Amygdala (tissue), 56 donors: ENCODE data around the gene RTL10.
A peak's percentile ranks its signal among the peaks of the same experiment; 100 is the strongest.

ENCODE experiments used
- DNase-seq, 56 donors: peaks; one replicate each; lab custom pipeline; 2025; lab: John Stamatoyannopoulos, UW

RTL10 gene

DNA sequence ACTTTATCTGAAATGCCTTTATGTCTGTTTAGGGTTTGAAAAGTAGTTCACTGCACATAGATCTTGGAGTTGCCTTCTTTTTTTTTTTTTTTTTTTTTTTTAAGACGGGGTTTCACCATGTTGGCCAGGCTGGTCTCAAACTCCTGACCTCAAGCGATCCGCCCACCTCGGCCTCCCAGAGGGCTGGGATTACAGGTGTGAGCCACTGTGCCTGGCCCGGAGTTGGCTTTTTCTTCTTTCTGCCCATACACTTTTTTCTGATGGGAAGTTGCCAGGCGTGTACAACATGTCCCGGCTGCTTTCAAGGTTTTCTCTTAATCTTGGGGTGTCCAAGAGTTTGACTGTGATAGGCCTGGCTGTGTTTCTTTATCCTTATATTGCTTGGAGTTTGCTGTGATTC is 12.9 kb upstream of the RTL10 start:
- no peak for DNase-seq

DNA sequence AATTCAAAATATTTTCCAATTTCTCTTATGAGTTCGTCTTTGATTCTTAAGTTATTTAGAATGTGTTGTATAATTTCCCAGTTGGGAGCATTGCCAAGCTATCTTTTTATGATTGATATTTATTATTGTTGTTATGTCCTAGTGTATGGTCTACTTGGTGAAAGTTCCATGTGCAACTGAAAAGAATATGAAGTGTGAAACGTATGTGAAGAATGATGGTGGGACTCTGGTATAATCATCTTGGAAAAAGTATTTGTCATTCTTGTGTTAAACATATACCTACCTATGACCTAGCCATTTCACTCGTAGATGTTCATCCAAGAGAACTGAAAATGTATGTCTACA is 12.0 kb upstream of the RTL10 start:
- DNase-seq: no peak

DNA sequence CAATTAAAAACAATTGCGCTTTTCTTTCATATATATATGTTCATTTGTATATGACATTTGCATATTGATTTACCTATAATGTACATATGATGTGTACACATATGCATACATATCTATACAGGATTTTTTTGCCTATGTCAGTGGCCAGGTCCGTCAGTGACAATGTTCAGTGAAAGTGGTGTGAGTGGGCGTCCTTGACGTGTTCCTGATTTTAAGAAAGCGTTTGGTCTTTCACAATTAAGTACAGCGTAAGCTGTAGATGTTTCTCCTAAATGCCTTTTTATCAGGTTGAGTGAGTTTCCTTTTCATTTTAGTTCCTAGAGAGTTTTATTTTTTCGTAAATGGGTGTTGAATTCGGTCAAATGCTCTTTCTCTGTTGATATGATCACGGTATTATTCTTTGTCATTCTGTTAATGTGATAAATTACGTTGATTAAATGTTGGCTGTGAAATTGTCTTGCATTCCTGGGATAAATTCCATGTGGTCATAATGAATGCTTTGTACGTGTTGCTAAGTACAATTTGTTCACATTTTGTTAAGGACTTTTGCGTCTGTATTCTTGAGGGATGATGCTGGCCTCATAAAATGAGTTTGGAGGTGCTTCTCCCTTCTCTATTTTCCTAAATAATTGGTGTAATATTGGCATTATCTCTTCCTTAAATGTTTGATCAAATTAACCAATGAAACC is 10.6 kb upstream of the RTL10 start:
- no peak for DNase-seq

DNA sequence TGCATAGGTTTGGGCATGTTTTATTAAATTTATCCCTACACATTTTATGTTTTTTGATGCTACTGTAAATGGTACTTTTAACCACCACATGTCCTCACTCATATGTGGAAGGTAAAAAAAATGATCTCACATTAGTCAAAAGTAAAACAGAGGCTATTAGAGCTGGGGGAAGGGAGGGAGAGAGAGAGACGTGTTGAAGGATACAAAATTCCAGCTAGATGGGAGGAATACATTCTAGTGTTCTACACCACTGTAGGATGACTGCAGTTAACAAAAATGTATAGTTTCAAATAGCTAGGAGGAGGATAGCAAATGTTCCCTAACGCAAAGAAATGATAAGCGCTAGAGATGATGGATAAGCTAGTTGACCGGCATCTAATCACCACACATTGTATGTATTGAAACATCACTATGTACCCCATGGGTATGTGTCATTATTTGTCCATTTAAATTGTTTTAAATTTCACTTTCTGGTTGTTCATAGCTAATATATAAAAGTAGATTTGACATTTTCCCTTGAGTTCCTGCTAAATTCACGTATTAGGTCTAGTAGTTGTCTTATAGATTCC is 9.9 kb upstream of the RTL10 start:
- no peak for DNase-seq

DNA sequence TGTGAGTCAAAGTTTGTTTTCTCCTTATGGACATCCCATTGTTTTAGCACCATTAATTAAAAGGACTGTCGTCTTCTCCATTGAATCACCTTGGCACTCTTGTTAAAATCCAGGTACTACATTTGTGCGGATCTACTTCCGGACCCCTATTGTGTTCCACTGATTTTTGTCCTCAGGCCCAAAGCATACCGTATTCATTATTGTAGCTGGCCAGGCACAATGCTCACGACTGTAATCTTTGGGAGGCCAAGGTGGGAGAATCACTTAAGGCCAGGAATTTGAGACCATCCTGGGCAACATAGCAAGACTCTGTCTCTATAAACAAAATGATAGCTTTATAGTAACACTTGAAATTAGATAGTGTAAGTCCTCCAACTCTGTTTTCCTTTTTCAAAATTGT is 8.9 kb upstream of the RTL10 start:
- DNase-seq: no peak

DNA sequence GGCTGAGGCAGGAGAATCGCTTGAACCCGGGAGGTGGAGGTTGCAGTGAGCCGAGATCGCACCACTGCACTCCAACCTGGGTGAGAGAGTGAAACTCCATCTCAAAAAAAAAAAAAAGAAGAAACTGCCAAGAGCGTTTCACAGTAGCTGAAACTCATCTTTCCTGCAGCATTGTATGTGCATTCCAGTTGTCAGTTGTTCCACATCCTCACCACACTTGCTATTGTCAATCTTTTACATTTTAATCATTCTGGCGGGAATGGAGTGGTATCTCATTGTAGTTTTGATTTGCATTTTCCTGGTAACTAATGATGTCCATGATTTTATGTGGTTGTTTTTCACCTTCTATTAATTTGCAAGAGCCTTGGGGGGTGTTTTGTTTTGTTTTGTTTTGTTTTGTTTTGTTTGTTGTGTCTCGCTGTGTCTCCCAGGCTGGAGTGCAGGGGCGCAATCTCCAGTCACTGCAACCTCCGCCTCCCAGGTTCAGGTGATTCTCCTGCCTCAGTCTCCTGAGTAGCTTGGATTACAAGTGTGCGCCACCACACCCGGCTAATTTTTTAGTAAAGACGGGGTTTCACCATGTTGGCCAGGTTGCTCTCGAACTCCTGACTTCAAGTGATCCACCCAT is 8.1 kb upstream of the RTL10 start:
- no peak for DNase-seq

DNA sequence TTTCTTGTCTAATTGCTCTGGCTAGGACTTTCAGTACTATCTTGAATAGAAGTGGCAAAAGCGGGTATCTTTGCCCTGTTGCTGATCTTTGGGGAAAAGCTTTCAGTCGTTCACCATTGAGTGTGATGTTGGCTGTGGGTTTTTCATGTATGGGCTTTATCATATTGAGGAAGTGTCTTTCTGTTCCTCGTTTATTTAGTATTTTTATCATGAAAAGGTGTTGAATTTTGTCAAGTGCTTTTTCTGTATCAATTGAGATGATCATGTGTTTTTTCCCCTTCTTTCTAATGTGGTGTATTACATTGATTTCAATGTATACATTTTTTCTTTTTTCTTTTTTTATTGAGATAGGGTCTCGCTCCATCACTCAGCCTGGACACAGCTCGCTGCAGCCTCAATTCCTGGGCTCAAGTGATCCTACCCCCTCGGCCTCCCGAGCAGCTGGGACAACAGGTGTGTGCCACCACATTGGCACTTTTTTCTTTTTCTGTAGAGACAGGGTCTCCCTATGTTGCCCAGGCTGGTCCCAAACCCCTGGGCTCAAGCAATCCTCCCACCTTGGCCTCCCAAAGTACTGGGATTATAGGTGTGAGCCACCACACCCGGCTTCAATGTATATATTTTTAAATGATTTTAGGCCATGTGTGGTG is 5.3 kb upstream of the RTL10 start:
- DNase-seq: no peak

DNA sequence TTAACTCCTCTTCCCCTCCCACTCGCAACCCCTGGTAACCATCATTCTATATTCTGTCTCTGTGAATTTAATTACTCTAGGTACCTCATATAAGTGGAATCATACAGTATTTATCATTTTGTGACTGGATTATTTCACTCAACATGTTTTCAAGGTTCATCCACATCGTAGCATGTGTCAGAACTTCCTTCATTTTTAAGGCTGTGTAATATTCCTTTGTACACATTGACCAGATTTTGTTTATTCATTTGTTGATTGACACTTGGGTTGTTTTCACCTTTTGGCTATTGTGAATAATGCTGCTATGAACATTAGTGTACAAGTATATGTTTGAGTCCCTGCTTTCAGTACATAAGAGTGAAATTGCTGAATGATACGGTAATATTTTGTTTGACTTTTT is 2.7 kb upstream of the RTL10 start:
- DNase-seq: no peak

DNA sequence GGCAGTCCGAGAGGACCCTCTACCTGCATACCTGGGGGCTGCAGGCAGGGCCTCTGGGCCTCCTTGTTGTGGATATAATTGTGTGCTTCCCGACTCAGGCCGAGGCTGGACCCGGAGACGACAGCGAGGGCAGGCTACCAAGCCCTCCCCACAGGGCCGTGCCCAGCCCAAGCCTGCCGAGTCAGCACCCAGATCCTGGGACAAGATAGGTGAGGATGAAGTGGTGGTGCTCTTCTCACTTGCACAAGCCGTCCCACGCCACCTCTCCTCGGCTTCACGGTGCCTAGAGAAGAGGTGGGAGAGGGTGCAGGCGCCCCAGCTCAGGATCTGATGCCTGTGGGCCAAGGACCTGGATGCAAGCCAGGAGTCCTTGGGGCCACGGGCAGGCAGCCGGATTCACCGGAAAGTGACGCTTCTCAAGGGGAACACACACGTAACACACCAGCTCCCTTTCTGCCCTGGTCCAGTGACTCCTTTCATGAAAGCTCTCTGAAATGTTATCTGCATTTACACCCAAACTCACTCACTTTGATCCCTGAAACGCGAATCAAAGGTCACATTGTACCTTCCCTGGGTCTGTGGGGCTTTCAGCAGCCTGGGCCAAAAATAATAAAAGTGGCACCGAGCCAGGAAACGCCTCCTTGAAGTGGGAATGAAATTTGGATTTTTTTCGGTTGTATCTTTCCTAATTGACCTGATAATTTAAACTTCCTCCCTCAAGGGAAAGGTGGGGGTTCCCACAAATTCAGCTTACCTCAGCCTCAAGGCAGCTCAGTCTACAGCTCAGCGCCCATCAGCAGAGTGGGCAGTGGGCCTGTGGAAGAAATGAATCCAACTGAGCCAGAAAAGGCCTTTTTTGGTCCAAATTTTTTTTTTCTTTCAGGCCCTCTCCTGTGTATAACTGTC is 1.1 kb upstream of the RTL10 start:
- peak in 5 of 56 donors; percentile 33 to 67 (median 50) for DNase-seq

DNA sequence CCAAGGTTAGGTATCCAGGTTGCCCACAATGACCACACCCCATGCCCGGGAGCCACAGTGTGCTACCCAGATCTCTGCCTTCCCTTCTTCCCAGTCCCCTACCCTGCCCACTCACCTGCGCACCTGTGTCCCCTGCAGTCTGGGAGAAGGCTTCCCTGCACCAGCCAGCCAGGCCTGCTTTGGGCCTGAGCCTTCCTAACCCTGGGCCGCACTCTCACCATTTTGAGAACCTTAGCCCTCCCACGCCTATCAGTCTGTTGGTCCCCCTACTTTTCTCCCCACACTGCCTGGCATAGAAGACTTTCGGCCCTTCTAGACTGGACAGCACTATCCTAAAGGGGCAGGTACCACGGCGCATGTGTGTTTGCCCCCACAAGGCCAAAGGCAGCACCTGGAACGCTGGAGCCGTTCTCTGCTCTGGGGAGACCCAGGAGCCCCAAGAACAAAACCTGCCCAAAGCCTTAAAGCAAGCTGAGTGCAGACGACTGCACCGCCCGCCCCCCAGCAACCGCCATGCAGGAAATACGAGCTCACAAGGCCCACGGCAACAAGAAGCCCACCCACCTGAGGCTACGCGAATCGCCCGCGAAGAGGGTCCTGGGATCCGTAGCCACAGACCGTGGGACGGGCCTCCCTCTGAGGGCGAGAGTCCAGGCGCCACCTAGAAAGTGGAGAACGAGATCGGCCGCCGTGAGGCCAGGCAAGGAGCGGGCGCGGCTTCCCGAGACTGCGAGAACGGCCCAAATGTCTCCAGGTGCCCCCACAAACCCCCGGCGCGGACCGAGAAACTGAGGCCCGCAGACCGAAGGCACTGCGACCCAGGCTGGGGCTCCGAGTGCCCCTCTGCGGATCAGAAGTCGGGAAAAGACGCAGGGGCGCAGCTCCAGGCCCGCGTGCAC is 546 bp downstream of the RTL10 start:
- DNase-seq: no peak

DNA sequence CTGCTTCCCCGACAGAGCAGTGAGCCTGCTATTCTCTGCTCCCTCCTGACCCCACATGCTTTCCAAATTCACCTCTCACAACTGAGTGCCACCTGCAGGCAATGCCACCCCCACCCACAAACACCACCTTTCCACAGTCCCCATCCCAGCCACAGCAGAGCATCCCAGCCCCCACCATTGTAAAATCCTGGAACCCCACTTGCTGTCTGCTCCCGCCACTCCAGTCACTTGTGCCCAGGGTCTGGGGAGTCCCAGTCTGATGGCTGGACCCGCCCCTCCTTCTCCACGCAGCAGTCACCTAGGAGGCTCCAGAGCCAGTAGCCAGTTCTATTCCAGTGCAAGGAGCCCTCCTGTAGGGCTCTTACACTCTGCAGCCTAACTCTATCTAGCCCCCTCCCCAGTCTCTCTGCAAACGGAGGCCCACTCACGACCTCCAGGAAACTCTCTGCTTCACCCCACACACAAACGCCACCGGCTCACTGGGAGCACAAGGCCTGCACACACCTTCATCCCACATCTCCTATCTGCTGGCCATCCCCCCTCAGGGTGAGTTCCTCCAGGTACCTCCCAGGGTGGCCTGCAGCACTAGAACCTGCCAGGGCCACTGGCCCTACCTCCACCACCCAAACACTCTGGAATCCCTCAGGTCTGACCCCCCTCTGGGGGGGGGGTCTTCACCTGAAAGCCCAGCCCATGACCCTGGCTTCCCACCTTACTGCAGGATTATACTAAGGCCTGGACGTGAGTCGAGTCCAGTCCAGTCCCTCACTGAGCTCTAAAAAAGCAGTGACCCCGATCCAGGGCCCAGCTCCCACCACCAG is 1.4 kb downstream of the RTL10 start:
- DNase-seq: no peak

DNA sequence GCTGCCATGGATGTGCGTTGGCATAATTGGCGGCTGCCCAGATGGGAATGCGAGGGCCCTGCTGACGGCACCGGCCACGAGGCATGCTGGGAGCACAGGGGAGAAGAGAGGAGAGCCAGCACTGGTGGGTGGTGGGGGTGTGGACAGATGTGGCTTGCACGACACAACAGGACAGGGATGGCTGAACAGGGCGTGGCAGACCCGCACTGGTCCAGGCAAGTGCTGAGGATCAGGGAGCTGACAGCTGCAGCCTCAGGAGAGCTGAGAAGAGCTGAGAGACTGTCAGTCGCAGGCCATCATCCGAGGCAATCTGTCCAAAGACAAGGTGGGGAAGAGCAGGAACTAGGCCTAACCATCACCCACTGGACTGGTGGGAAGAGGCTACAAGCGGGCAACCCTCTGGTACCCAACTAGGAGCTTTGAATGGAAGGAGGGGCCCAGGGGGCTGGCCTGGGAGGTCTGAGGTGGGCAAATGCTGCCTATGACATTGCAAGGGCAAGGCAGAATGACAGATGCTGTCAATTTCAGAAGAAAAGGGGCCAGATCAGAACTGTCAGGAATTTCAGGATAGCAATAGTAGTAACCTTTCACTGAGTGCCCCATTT is 2.4 kb downstream of the RTL10 start:
- DNase-seq: peak in 2 of 56 donors; percentile 17 to 44

DNA sequence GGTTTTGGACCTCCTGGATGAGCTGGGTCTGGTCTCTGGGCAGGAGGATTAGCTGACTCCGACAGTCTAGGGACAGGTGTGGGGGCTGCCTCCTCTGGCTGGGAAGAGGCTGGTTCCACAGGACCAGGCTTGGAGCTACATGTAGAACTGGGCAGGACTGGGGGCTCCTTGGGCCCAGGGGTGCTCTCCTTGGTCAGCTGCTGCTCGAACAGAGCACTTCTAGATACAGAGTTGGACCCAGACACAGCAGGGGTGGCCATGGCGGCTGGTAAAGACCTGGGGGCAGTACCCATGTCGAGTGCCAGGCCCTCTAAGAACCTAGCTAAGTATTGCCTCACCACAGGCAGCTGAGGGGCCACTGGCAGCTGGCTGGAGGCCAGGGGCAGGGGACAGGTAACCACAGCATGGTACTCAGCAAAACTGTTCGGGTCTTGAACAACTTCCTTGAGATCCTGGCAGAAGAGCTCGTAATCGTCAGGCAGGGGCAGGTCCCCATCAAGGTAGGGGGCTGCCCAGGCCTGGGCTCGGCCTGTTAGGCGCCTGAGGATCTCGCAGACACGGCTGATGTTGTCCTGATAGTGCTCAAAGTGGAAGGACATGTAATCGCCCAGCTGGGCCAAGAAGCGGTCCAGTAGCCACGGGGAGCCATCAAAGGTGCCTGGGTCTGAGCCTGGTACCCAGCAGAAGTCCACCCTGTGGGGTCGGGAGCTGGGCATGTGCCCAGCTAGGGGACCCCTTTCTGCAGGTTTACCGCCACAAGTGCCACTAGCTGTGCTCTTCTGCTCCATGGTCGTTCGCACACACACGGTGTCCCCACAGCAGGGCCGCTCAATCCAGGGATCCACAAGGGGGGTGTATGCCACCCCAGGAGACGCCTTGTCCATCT is 3.1 kb downstream of the RTL10 start:
- no peak for DNase-seq

DNA sequence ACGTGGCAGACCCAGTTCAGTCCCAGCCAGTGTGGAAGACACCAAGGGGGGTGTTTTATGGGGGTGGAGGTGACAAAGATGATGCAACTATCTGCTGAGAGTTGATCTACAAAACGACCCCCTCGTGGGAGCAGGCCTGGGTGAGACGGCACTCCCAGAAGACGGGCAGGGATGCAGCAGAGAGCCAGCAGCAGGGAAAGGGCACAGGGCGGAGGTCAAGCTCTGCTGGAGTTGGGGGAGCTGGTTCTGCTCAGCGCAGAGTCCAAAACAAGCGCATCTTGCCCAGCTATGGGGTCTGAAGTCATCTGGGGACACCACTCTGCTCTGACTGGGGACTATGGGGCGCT is 3.9 kb downstream of the RTL10 start:
- DNase-seq: no peak

DNA sequence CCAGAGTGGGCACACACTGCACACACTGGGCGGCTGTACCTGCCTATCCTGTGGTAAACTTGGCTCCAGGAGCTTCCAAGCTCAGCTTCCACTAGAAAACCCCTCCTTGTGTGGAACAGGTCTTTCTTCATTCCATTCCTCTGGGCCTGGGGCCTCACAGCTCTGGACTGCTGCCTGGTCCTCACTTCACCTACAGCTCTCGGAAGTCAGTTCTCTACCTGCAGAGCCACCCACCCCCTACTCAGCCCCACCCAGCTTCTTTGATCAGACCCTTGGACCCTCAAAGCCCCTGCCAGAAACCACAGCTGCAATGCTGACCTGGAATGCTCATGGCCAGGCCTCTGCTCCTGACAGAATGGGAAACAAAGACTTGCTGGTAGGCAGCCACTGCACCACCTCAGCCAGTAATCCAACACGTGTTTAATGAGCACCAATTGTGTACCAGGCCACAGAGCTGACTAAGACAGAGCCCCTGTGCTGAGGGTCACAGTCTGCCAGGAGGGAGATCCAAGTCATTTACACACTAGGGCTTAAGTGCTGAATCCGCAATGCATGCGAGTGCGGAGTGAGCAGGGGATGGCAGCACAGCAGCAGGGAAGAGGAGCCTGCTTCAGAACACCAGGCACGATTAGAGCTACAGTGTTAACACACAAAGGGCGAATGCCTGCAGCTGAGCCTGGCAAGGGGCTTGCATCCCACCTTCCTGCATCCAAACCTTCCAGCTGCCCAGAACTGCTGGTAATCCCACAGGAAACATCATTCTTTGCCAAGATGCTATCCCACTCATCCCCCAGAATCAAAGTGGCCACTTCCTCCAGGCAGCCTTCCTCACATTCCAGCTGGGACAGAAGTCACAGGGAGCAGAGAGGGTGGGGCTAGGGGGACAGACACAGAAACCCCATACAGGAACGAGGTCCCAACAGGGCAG is 4.6 kb downstream of the RTL10 start:
- DNase-seq: peak in 1 of 56 donors; percentile 35
